Panc1 (cell line): ENCODE data around the gene RNGTT.

Experiments used
- POLR2AphosphoS5 ChIP-seq: IDR thresholded peaks from 2 replicates; pipeline ENCODE4 v1.6.1; 2012; ENCODE audit warnings: mild to moderate bottlenecking, low read depth, low read length, moderate library complexity
- TF ChIP-seq, protein P1 (sequence below): fragments of 450-650 bp; IDR thresholded peaks from 2 replicates; pipeline ENCODE4 v1.5.1; 2017; ENCODE audit warnings: mild to moderate bottlenecking
- TF ChIP-seq, protein P2 (sequence below), 2 experiments: IDR thresholded peaks; 2 replicates each; pipeline ENCODE4 v1.6.1; 2011 to 2012; ENCODE audit warnings: low read depth in 2 of 2, control low read depth in 1 of 2, low read length in 1 of 2, mild to moderate bottlenecking in 1 of 2, moderate library complexity in 1 of 2; ENCODE audit not compliant: insufficient read depth in 1 of 2

DNA sequence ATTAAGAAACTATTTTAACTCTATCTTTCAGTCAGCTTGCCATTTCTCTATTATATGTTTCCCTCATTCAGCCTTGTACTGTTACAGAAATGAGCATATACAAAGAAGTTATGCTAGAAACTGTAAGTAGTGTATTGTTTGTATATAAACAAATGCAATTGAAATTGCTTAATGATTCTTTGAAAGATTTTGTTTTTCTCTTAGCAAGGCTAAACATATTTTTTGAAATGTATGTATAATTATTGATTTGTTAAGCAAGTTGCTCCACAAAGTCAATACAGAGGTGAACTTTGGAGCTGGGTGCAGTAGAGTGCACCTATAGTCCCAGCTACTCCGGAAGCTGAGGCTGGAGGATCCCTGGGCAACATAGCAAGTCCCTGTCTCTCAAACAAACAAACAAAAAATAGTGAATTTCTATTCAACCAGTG, 253.6 kb downstream of the RNGTT start:
- TF ChIP-seq, protein P1, sequence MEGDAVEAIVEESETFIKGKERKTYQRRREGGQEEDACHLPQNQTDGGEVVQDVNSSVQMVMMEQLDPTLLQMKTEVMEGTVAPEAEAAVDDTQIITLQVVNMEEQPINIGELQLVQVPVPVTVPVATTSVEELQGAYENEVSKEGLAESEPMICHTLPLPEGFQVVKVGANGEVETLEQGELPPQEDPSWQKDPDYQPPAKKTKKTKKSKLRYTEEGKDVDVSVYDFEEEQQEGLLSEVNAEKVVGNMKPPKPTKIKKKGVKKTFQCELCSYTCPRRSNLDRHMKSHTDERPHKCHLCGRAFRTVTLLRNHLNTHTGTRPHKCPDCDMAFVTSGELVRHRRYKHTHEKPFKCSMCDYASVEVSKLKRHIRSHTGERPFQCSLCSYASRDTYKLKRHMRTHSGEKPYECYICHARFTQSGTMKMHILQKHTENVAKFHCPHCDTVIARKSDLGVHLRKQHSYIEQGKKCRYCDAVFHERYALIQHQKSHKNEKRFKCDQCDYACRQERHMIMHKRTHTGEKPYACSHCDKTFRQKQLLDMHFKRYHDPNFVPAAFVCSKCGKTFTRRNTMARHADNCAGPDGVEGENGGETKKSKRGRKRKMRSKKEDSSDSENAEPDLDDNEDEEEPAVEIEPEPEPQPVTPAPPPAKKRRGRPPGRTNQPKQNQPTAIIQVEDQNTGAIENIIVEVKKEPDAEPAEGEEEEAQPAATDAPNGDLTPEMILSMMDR, result no peak
- no peak for TF ChIP-seq POLR2AphosphoS5
- TF ChIP-seq, protein P2, sequence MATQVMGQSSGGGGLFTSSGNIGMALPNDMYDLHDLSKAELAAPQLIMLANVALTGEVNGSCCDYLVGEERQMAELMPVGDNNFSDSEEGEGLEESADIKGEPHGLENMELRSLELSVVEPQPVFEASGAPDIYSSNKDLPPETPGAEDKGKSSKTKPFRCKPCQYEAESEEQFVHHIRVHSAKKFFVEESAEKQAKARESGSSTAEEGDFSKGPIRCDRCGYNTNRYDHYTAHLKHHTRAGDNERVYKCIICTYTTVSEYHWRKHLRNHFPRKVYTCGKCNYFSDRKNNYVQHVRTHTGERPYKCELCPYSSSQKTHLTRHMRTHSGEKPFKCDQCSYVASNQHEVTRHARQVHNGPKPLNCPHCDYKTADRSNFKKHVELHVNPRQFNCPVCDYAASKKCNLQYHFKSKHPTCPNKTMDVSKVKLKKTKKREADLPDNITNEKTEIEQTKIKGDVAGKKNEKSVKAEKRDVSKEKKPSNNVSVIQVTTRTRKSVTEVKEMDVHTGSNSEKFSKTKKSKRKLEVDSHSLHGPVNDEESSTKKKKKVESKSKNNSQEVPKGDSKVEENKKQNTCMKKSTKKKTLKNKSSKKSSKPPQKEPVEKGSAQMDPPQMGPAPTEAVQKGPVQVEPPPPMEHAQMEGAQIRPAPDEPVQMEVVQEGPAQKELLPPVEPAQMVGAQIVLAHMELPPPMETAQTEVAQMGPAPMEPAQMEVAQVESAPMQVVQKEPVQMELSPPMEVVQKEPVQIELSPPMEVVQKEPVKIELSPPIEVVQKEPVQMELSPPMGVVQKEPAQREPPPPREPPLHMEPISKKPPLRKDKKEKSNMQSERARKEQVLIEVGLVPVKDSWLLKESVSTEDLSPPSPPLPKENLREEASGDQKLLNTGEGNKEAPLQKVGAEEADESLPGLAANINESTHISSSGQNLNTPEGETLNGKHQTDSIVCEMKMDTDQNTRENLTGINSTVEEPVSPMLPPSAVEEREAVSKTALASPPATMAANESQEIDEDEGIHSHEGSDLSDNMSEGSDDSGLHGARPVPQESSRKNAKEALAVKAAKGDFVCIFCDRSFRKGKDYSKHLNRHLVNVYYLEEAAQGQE (IDR thresholded peaks at IDR 0.05; ENCODE audit: insufficient read depth in 1 of 2, low read depth in 2 of 2, low read length in 1 of 2), result no peak
